MCF 10A (cell line): ENCODE results near the gene EXOC4. TPM values are rescaled to one million over a fixed set of nuclear protein-coding genes. Genes with fewer than 3 reads are reported as not detected.

Source experiments
- BruUV-seq: library from RNA; stranded (reverse); fragments of 400-500 nt; replicated peaks from 2 replicates; lab custom pipeline; 2021; lab: Mats Ljungman, UMichigan
- CTCF ChIA-PET: fragments of 300-600 bp; sonication (Branson Sonifier 250); formaldehyde crosslinking; extraction: SDS; loops from one replicate; lab custom pipeline; 2021; ENCODE audit warnings: antibody characterized with exemption, inconsistent platforms; lab: Yijun Ruan, JAX
- POLR2A ChIA-PET: fragments of 300-600, 350-650 bp; sonication (Branson Sonifier 250); formaldehyde crosslinking; extraction: SDS; loops from one replicate; lab custom pipeline; 2020; ENCODE audit warnings: antibody characterized with exemption, inconsistent platforms; lab: Yijun Ruan, JAX
- DNase-seq: peaks from one replicate; pipeline ENCODE4 v3.0.0-alpha.2; 2018; ENCODE audit not compliant: unreplicated experiment
- H3K27ac Mint-ChIP-seq: one replicate; pipeline ENCODE4 v1.8.0; 2022; ENCODE audit warnings: mild to moderate bottlenecking, low read depth, mixed read lengths; ENCODE audit not compliant: unreplicated experiment
- H3K27me3 Mint-ChIP-seq: one replicate; pipeline ENCODE4 v1.8.0; 2022; ENCODE audit warnings: mixed read lengths; ENCODE audit not compliant: insufficient read depth, unreplicated experiment
- H3K36me3 Mint-ChIP-seq: one replicate; pipeline ENCODE4 v1.8.0; 2022; ENCODE audit warnings: mild to moderate bottlenecking, moderate library complexity, mixed read lengths; ENCODE audit not compliant: insufficient read depth, unreplicated experiment
- H3K4me1 Mint-ChIP-seq: one replicate; pipeline ENCODE4 v1.8.0; 2022; ENCODE audit warnings: mixed read lengths; ENCODE audit not compliant: insufficient read depth, unreplicated experiment
- H3K4me3 Mint-ChIP-seq: one replicate; pipeline ENCODE4 v1.8.0; 2022; ENCODE audit warnings: mild to moderate bottlenecking, moderate library complexity, mixed read lengths; ENCODE audit not compliant: unreplicated experiment
- H3K9me3 Mint-ChIP-seq: one replicate; pipeline ENCODE4 v1.8.0; 2022; ENCODE audit warnings: mixed read lengths; ENCODE audit not compliant: unreplicated experiment
- CTCF ChIP-seq: fragments of 200-600 bp; IDR thresholded peaks from one replicate; pipeline ENCODE4 v1.8.0; 2022; ENCODE audit warnings: antibody characterized with exemption, mild to moderate bottlenecking; ENCODE audit not compliant: unreplicated experiment
- intact Hi-C: fragments of 100-400 bp; cut with micrococcal nuclease; formaldehyde crosslinking; loops from 2 replicates; pipeline ENCODE4 v1.14.1; 2022
- total RNA-seq: library from RNA; stranded (reverse); gene quantifications from 2 replicates; pipeline ENCODE4 v1.2.3, GENCODE V29; 2022

Gene EXOC4
- total RNA-seq, 1 experiment from 2014 or later: 105 TPM

- no peak overlapping the region for H3K27ac Mint-ChIP-seq
- no peaks in the 10 kb centered on the region for H3K27me3 Mint-ChIP-seq
- BruUV-seq: no TSS peak
- no peak for TF ChIP-seq CTCF
- H3K36me3 Mint-ChIP-seq: no peaks in the 10 kb centered on the region
- no peak for DNase-seq
- H3K9me3 Mint-ChIP-seq: no peaks in the 10 kb centered on the region
- ChIA-PET POLR2A (interaction anchor here (1.1 kb wide), 1 partner anchor 60 kb away, joined by 3 read pairs; no protein-coding TSS in a partner anchor), CTCF (interaction anchor here (0.6 kb wide), 1 partner anchor 214 kb away, joined by 5 read pairs; no protein-coding TSS in a partner anchor)
- no peaks in the 10 kb centered on the region for H3K4me1 Mint-ChIP-seq
- no peak overlapping the region for H3K4me3 Mint-ChIP-seq
- intact Hi-C loops: no loop called here
These were observed 809.6 kb downstream of the EXOC4 start for GRCh38 chr7:134062460-134062859.

GRCh38 chr7:134065415-134065814 is 812.5 kb downstream of the EXOC4 start:
- no peaks in the 10 kb centered on the region for H3K27me3 Mint-ChIP-seq
- H3K4me1 Mint-ChIP-seq: no peaks in the 10 kb centered on the region
- no peak for DNase-seq
- BruUV-seq: no TSS peak
- intact Hi-C loops: no loop called here
- H3K4me3 Mint-ChIP-seq: no peak overlapping the region
- POLR2A ChIA-PET: no interaction called here
- CTCF ChIA-PET: interaction anchor here (0.5 kb wide), 1 partner anchor 449 kb away, joined by 3 read pairs; no protein-coding TSS in a partner anchor
- no peak for TF ChIP-seq CTCF
- H3K27ac Mint-ChIP-seq: no peak overlapping the region
- no peaks in the 10 kb centered on the region for H3K9me3 Mint-ChIP-seq
- peaks cover 6% of the 10 kb centered on the region for H3K36me3 Mint-ChIP-seq

- CTCF ChIA-PET: interaction anchor here (1.2 to 1.3 kb wide), 2 partner anchors 8 to 74 kb away, joined by 4 to 5 read pairs; no protein-coding TSS in a partner anchor
- H3K27ac Mint-ChIP-seq: no peak overlapping the region
- BruUV-seq: no TSS peak
These were observed 814.3 kb downstream of the EXOC4 start for GRCh38 chr7:134067164-134067563.

GRCh38 chr7:134068670-134069069 is 815.8 kb downstream of the EXOC4 start:
- H3K27me3 Mint-ChIP-seq: no peaks in the 10 kb centered on the region
- no peak for TF ChIP-seq CTCF
- DNase-seq: no peak
- no peak overlapping the region for H3K4me3 Mint-ChIP-seq
- peaks cover 6% of the 10 kb centered on the region for H3K36me3 Mint-ChIP-seq
- H3K9me3 Mint-ChIP-seq: no peaks in the 10 kb centered on the region
- POLR2A ChIA-PET: no interaction called here
- no peak overlapping the region for H3K27ac Mint-ChIP-seq
- CTCF ChIA-PET: interaction anchor here (0.6 kb wide), 1 partner anchor 24 kb away, joined by 3 read pairs; no protein-coding TSS in a partner anchor
- H3K4me1 Mint-ChIP-seq: no peaks in the 10 kb centered on the region
- BruUV-seq: no TSS peak
- intact Hi-C loops: no loop called here

More at GRCh38 chr7:134067164-134067563, 814.3 kb downstream of the EXOC4 start:
- H3K36me3 Mint-ChIP-seq: peaks cover 6% of the 10 kb centered on the region
- no peak for TF ChIP-seq CTCF
- no peaks in the 10 kb centered on the region for H3K4me1 Mint-ChIP-seq
- POLR2A ChIA-PET: no interaction called here
- H3K27me3 Mint-ChIP-seq: no peaks in the 10 kb centered on the region
- no peak for DNase-seq
- intact Hi-C loops: no loop called here
- no peak overlapping the region for H3K4me3 Mint-ChIP-seq
- no peaks in the 10 kb centered on the region for H3K9me3 Mint-ChIP-seq
